Measurements from ENCODE around the gene SNX25.

SNX25 gene

GRCh38 chr4:185363251-185363650 lies 153.9 kb downstream of the SNX25 start:
- FAIRE-seq: no peak
- TF ChIP-seq, protein P1, sequence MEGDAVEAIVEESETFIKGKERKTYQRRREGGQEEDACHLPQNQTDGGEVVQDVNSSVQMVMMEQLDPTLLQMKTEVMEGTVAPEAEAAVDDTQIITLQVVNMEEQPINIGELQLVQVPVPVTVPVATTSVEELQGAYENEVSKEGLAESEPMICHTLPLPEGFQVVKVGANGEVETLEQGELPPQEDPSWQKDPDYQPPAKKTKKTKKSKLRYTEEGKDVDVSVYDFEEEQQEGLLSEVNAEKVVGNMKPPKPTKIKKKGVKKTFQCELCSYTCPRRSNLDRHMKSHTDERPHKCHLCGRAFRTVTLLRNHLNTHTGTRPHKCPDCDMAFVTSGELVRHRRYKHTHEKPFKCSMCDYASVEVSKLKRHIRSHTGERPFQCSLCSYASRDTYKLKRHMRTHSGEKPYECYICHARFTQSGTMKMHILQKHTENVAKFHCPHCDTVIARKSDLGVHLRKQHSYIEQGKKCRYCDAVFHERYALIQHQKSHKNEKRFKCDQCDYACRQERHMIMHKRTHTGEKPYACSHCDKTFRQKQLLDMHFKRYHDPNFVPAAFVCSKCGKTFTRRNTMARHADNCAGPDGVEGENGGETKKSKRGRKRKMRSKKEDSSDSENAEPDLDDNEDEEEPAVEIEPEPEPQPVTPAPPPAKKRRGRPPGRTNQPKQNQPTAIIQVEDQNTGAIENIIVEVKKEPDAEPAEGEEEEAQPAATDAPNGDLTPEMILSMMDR (IDR thresholded peaks at IDR 0.05; ENCODE audit: insufficient read depth, missing control alignments): no peak
- no peak for DNase-seq (ENCODE audit: insufficient read length, low spot score)

GRCh38 chr4:185364886-185365285 lies 155.5 kb downstream of the SNX25 start:
- FAIRE-seq (no peak), DNase-seq (ENCODE audit: insufficient read length, low spot score) (no peak)
- TF ChIP-seq, protein P1 (IDR thresholded peaks at IDR 0.05; ENCODE audit: insufficient read depth, missing control alignments): no peak

GRCh38 chr4:185369731-185370130 lies 160.3 kb downstream of the SNX25 start:
- FAIRE-seq: no peak
- DNase-seq (ENCODE audit: insufficient read length, low spot score): no peak
- TF ChIP-seq, protein P1 (IDR thresholded peaks at IDR 0.05; ENCODE audit: insufficient read depth, missing control alignments): no peak

- DNase-seq (ENCODE audit: insufficient read length, low spot score) (no peak), FAIRE-seq (no peak)
- TF ChIP-seq, protein P1 (IDR thresholded peaks at IDR 0.05; ENCODE audit: insufficient read depth, missing control alignments): no peak
Measured at GRCh38 chr4:185370268-185370949, 161.0 kb downstream of the SNX25 start.

DNA sequence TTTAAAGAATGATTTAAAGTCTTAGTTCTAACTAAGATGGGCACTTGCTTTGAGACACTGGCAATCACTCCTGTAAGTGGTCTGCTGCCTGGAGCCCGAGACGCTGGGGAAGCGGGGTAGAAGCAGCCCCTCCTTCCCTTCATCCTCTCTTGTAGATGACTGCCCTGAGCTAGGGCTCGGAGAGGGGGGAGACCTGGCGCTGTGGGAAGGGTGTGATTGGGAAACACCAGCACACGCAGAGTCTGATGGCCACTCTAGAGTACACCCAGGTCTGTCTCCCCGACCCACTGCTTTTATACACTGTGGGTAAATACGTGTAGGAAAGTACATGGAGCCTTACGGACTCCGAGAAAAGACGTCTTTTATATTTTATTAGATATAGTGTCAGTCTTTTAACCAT lies 162.3 kb downstream of the SNX25 start:
- FAIRE-seq (no peak), DNase-seq (ENCODE audit: insufficient read length, low spot score) (no peak)
- TF ChIP-seq, protein P1 (IDR thresholded peaks at IDR 0.05; ENCODE audit: insufficient read depth, missing control alignments): no peak

DNA sequence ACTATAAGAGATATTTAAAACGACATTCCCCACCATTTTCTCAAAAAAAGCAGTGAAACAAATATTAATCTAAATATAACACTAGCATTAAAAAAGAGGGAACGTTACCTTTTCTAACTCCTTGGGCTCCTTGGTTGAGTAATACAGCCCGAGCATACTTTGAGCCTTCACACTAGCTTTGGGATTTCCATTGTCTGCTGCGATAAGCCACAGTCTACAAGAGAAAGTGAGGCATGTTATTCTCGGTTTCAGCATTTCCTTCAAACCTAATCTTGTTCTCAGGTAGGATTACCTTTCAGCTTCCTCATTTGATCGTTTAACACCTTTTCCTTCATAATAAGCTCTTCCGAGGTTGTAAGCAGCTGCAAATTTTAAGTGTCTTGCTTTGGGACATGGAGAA lies 164.6 kb downstream of the SNX25 start:
- FAIRE-seq (no peak), DNase-seq (ENCODE audit: insufficient read length, low spot score) (no peak)
- TF ChIP-seq, protein P1 (IDR thresholded peaks at IDR 0.05; ENCODE audit: insufficient read depth, missing control alignments): no peak

DNA sequence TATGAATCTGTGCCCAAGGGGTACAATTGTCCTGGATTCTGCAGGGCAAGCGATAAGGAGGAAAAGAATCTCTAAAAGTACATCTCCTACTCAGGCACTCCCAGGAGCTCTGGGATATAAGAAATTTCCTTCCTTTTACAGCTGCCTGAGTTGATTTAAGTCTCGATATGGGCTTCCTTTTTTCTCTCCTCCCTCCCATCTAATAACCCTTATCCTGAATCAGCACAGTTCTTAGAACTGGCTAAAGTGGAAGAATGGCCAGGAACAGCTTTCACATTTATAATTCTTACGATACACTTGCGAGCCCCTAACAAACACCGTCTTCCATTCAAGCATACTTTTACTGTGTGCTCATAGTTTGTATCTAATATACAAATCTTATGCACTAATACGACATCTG lies 165.2 kb downstream of the SNX25 start:
- TF ChIP-seq, protein P1 (IDR thresholded peaks at IDR 0.05; ENCODE audit: insufficient read depth, missing control alignments): no peak
- FAIRE-seq: no peak

More for the DNA sequence above, 165.2 kb downstream of the SNX25 start:
- DNase-seq (ENCODE audit: insufficient read length, low spot score): no peak
